Lower leg skin (tissue), 4 donors: ENCODE results near the gene GALNT12. TPM values are rescaled to one million over a fixed set of nuclear protein-coding genes. Genes with fewer than 3 reads are reported as not detected.

Experiments used
- DNase-seq, 2 donors: peaks; one replicate each; pipeline ENCODE4 v3.0.0-alpha.2; 2019; ENCODE audit warnings: low spot score in 2 of 2
- H3K4me3 ChIP-seq: fragments of 200-600 bp; sonication (generic); 2 replicates; pipeline ENCODE4 v1.5.1; 2017; ENCODE audit warnings: mild to moderate bottlenecking, low read depth; ENCODE audit not compliant: poor library complexity, severe bottlenecking
- POLR2A ChIP-seq, 2 donors: fragments of 450-650 bp; IDR thresholded peaks; one replicate each; pipeline ENCODE4 v1.6.1; 2016 to 2017; ENCODE audit warnings: antibody characterized with exemption in 2 of 2, mild to moderate bottlenecking in 1 of 2, moderate library complexity in 1 of 2
- WGBS, 2 donors: methylation state at CpG; one replicate each; pipeline ENCODE4 v1.1.5; 2018; 5-methylcytosine and 5-hydroxymethylcytosine counted together
- intact Hi-C: fragments of 100-400 bp; cut with DNase I; formaldehyde crosslinking; loops from one replicate; pipeline ENCODE4 v1.15.0; 2023; ENCODE audit warnings: low total_unique reads
- total RNA-seq, 4 donors: library from RNA; depleted of rRNA; stranded (reverse); fragments of >200 nt; gene quantifications; one replicate each; pipeline ENCODE4 v1.1.0, GENCODE V29; 2016
- TF ChIP-seq, protein P1 (sequence below), 3 donors: fragments of 450-650 bp; IDR thresholded peaks; one replicate each; pipeline ENCODE4 v1.5.1; 2016; ENCODE audit warnings: antibody characterized with exemption in 3 of 3, mild to moderate bottlenecking in 3 of 3, moderate library complexity in 2 of 3

GALNT12 gene
- total RNA-seq, 4 donors from 2014 or later = 4.9 to 8.5 (median 6.4) TPM

DNA sequence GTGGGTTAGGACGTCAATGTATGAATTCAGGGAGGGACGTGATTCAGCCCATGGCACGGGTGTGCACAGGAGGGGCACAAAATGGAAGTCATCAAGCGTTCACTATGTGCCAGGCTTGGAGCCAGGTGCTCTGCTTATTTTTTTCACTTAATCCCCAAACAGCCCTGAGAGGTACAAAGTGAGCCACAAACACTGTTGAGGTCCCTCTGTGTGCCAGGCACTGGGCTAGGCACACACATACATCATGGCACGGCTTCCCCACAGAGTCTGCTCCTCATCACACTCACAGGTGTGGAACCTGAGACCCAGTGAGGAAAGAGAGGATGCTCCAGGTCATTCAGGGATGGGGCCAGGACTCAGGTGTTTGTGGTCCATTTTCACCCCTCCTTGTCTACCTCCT, 68.1 kb downstream of the GALNT12 start:
- DNase-seq = peak in 1 of 2 donors; percentile 40
- 76 to 85% methylated on average over 5 of the region's 5 CpGs for WGBS, 2 donors
- intact Hi-C loops = no loop called here
- TF ChIP-seq, protein P1, sequence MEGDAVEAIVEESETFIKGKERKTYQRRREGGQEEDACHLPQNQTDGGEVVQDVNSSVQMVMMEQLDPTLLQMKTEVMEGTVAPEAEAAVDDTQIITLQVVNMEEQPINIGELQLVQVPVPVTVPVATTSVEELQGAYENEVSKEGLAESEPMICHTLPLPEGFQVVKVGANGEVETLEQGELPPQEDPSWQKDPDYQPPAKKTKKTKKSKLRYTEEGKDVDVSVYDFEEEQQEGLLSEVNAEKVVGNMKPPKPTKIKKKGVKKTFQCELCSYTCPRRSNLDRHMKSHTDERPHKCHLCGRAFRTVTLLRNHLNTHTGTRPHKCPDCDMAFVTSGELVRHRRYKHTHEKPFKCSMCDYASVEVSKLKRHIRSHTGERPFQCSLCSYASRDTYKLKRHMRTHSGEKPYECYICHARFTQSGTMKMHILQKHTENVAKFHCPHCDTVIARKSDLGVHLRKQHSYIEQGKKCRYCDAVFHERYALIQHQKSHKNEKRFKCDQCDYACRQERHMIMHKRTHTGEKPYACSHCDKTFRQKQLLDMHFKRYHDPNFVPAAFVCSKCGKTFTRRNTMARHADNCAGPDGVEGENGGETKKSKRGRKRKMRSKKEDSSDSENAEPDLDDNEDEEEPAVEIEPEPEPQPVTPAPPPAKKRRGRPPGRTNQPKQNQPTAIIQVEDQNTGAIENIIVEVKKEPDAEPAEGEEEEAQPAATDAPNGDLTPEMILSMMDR (IDR thresholded peaks at IDR 0.05) = no peak
- no peak for TF ChIP-seq POLR2A (IDR thresholded peaks at IDR 0.05)
- H3K4me3 ChIP-seq = no peak overlapping the region

GRCh38 chr9:98877311-98877710, 69.8 kb downstream of the GALNT12 start:
- intact Hi-C loops = no loop called here
- TF ChIP-seq, protein P1 (IDR thresholded peaks at IDR 0.05) = no peak
- TF ChIP-seq POLR2A (IDR thresholded peaks at IDR 0.05) = no peak
- H3K4me3 ChIP-seq = no peak overlapping the region
- 77 to 78% methylated on average over 6 of the region's 6 CpGs for WGBS, 2 donors
- DNase-seq = peak in 1 of 2 donors; percentile 68

- TF ChIP-seq, protein P1 (IDR thresholded peaks at IDR 0.05) = no peak
- no peak for TF ChIP-seq POLR2A (IDR thresholded peaks at IDR 0.05)
- no peak overlapping the region for H3K4me3 ChIP-seq
- DNase-seq = peak in 1 of 2 donors; percentile 23
- intact Hi-C loops = no loop called here
- WGBS, 2 donors = 59 to 67% methylated on average over 5 of the region's 5 CpGs
Observed at GRCh38 chr9:98879094-98879962, 71.9 kb downstream of the GALNT12 start.

GRCh38 chr9:98879963-98880310, 72.5 kb downstream of the GALNT12 start:
- TF ChIP-seq, protein P1 (IDR thresholded peaks at IDR 0.05) = no peak
- no peak for TF ChIP-seq POLR2A (IDR thresholded peaks at IDR 0.05)
- intact Hi-C loops = no loop called here
- 36 to 54% methylated on average over 8 of the region's 8 CpGs for WGBS, 2 donors
- no peak overlapping the region for H3K4me3 ChIP-seq
- DNase-seq = no peak

- DNase-seq = peak in 1 of 2 donors; percentile 81
- TF ChIP-seq, protein P1 (IDR thresholded peaks at IDR 0.05) = no peak
- no peak for TF ChIP-seq POLR2A (IDR thresholded peaks at IDR 0.05)
- intact Hi-C loops = no loop called here
- WGBS, 2 donors = 62 to 79% methylated on average over 7 of the region's 7 CpGs
- no peak overlapping the region for H3K4me3 ChIP-seq
Observed at GRCh38 chr9:98880311-98881015, 73.0 kb downstream of the GALNT12 start.
